OCI-LY7 (cell line): Measurements from ENCODE around the gene MTHFD1L. TPM values are rescaled to one million over a fixed set of nuclear protein-coding genes. Genes with fewer than 3 reads are reported as not detected.

ENCODE experiments used
- BruUV-seq: library from RNA; stranded (reverse); fragments of 400-500 nt; replicated peaks from 2 replicates; lab custom pipeline; 2021; lab: Mats Ljungman, UMichigan
- CTCF ChIA-PET: fragments of 300-600 bp; sonication (Branson Sonifier 250); formaldehyde crosslinking; loops from one replicate; lab custom pipeline; 2022; ENCODE audit warnings: antibody characterized with exemption; ENCODE audit not compliant: unreplicated experiment; lab: Charles Lee
- POLR2A ChIA-PET: fragments of 300-600 bp; sonication (Branson Sonifier 250); formaldehyde crosslinking; loops from one replicate; lab custom pipeline; 2022; ENCODE audit warnings: antibody characterized with exemption; lab: Charles Lee
- DNase-seq: peaks from one replicate; pipeline ENCODE4 v3.0.0-alpha.2; 2015; ENCODE audit warnings: low spot score
- H2AFZ ChIP-seq: fragments of 200-600 bp; sonication (generic), shearing (Covaris generic); 2 replicates; pipeline ENCODE4 v1.6.1; 2014; ENCODE audit warnings: mild to moderate bottlenecking, antibody characterized with exemption, low read length, moderate library complexity
- H3K27ac ChIP-seq: fragments of 200-600 bp; sonication (generic); 2 replicates; pipeline ENCODE4 v1.5.1; 2014; ENCODE audit warnings: mixed run types, low read depth, mild to moderate bottlenecking, moderate library complexity, low read length, inconsistent platforms; ENCODE audit not compliant: poor library complexity, severe bottlenecking
- H3K36me3 ChIP-seq: fragments of 200-600 bp; sonication (generic); 2 replicates; pipeline ENCODE4 v1.6.1; 2014; ENCODE audit warnings: mild to moderate bottlenecking, antibody characterized with exemption, low read length, moderate library complexity, mixed read lengths; ENCODE audit not compliant: insufficient read depth
- H3K4me1 ChIP-seq: fragments of 200-600 bp; sonication (generic); 2 replicates; pipeline ENCODE4 v1.5.1; 2014; ENCODE audit warnings: mild to moderate bottlenecking, low read length; ENCODE audit not compliant: insufficient read depth, poor library complexity, severe bottlenecking
- H3K4me2 ChIP-seq: fragments of 200-600 bp; sonication (generic); 2 replicates; pipeline ENCODE4 v1.6.1; 2014; ENCODE audit warnings: mild to moderate bottlenecking, low read length
- H3K4me3 ChIP-seq: fragments of 200-600 bp; sonication (generic); 2 replicates; pipeline ENCODE4 v1.5.1; 2014; ENCODE audit warnings: mild to moderate bottlenecking, low read depth, low read length; ENCODE audit not compliant: poor library complexity, severe bottlenecking
- H3K79me2 ChIP-seq: fragments of 200-600 bp; sonication (generic); 2 replicates; pipeline ENCODE4 v1.6.1; 2016; ENCODE audit warnings: low read depth, mild to moderate bottlenecking, low read length, moderate library complexity, mixed read lengths; ENCODE audit not compliant: insufficient read depth
- H3K9me2 ChIP-seq: fragments of 200-600 bp; sonication (generic); 2 replicates; pipeline ENCODE4 v1.6.1; 2016; ENCODE audit warnings: mild to moderate bottlenecking, low read length, mixed read lengths; ENCODE audit not compliant: insufficient read depth
- H3K9me3 ChIP-seq: fragments of 200-600 bp; sonication (generic); 2 replicates; pipeline ENCODE4 v1.6.1; 2014; ENCODE audit warnings: mild to moderate bottlenecking, mixed run types, low read length, mixed read lengths
- H4K20me1 ChIP-seq: fragments of 200-600 bp; sonication (generic); 2 replicates; pipeline ENCODE4 v1.6.1; 2014; ENCODE audit warnings: mild to moderate bottlenecking, antibody characterized with exemption, low read length, moderate library complexity, mixed read lengths; ENCODE audit not compliant: insufficient read depth
- EZH2phosphoT487 ChIP-seq: fragments of 200-600 bp; sonication (generic); IDR thresholded peaks from 2 replicates; pipeline ENCODE4 v1.6.1; 2018; ENCODE audit warnings: low read depth, borderline replicate concordance, mild to moderate bottlenecking, mixed run types, antibody characterized with exemption, low read length, moderate library complexity, mixed read lengths
- intact Hi-C: fragments of 100-400 bp; cut with micrococcal nuclease; formaldehyde crosslinking; loops from one replicate; pipeline ENCODE4 v1.10.0; 2022; ENCODE audit not compliant: unreplicated experiment
- total RNA-seq, 2 experiments: library from RNA; depleted of rRNA in 1 of 2; stranded (reverse); fragments of >200 nt in 1 of 2; shearing (Covaris generic) in 1 of 2; gene quantifications; 2 replicates each; pipeline ENCODE4 v1.2.3, GENCODE V29; 2014 to 2022
- TF ChIP-seq, protein P1 (sequence below): fragments of 200-600 bp; sonication (generic); conservative IDR thresholded peaks from 2 replicates; pipeline ENCODE4 v1.5.1; 2014; ENCODE audit warnings: mild to moderate bottlenecking, antibody characterized with exemption, low read length, moderate library complexity, mixed read lengths

The MTHFD1L gene
- total RNA-seq, 2 experiments from 2014 or later = 68.4 to 144 TPM

DNA sequence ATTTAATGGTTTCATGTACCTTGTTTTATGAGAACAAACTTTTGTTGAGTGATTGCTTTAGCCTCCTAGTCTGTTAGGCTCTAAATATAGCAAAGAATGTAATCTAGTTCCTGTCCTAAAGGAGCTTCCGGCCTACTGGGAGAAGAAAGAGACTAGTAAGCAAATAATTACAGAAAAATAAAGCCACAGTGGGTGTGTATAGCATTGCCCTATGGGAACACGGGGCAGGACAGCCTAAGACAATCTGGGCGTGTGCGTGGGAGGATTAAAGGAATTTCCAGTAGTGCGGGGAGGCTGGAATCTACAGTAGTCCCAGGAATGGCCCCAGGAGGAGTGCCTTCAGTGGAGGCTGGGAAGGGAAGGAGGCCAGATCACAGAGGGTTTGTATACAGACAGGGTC, 276.2 kb downstream of the MTHFD1L start:
- no peak overlapping the region for H3K4me2 ChIP-seq
- intact Hi-C loops = no loop called here
- ChIA-PET POLR2A (no interaction called here), CTCF (no interaction called here)
- H2AFZ ChIP-seq = no peak overlapping the region
- H3K4me1 ChIP-seq = no peaks in the 10 kb centered on the region
- H3K79me2 ChIP-seq = no peaks in the 10 kb centered on the region
- no peaks in the 10 kb centered on the region for H3K9me3 ChIP-seq
- BruUV-seq = no TSS peak
- no peaks in the 10 kb centered on the region for H3K9me2 ChIP-seq
- no peaks in the 10 kb centered on the region for H3K36me3 ChIP-seq
- H3K27ac ChIP-seq = no peak overlapping the region
- no peak for DNase-seq
- H4K20me1 ChIP-seq = no peaks in the 10 kb centered on the region
- no peak overlapping the region for H3K4me3 ChIP-seq
- TF ChIP-seq, protein P1, sequence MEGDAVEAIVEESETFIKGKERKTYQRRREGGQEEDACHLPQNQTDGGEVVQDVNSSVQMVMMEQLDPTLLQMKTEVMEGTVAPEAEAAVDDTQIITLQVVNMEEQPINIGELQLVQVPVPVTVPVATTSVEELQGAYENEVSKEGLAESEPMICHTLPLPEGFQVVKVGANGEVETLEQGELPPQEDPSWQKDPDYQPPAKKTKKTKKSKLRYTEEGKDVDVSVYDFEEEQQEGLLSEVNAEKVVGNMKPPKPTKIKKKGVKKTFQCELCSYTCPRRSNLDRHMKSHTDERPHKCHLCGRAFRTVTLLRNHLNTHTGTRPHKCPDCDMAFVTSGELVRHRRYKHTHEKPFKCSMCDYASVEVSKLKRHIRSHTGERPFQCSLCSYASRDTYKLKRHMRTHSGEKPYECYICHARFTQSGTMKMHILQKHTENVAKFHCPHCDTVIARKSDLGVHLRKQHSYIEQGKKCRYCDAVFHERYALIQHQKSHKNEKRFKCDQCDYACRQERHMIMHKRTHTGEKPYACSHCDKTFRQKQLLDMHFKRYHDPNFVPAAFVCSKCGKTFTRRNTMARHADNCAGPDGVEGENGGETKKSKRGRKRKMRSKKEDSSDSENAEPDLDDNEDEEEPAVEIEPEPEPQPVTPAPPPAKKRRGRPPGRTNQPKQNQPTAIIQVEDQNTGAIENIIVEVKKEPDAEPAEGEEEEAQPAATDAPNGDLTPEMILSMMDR = no peak
- TF ChIP-seq EZH2phosphoT487 = no peak

DNA sequence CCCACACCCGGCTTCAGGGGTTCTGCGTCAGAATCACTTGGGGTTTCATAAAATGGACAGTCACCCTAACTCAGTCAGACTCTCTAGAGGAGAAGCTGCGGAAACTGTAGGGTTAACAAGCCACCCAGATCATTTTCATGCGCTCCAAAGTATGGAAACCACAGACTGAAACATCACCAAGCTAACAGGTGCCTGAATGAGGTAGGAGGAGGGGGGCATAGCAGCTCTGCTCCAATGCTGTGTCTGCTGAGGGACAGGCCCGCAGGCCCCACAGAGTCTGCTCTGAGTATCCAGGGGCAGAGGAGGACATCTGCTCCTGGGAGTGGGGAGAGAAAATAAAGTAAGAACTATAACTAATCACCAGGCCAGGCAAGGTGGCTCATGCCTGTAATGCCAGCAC, 277.2 kb downstream of the MTHFD1L start:
- Histone ChIP-seq H3K9me2 (no peaks in the 10 kb centered on the region), H2AFZ (no peak overlapping the region), H3K4me2 (no peak overlapping the region), H3K27ac (no peak overlapping the region), H3K4me3 (no peak overlapping the region), H3K79me2 (no peaks in the 10 kb centered on the region), H3K36me3 (no peaks in the 10 kb centered on the region), H3K4me1 (no peaks in the 10 kb centered on the region), H4K20me1 (no peaks in the 10 kb centered on the region), H3K9me3 (no peaks in the 10 kb centered on the region)
- no peak for TF ChIP-seq EZH2phosphoT487
- TF ChIP-seq, protein P1 = no peak
- DNase-seq = no peak
- ChIA-PET CTCF (no interaction called here), POLR2A (no interaction called here)
- no TSS peak for BruUV-seq
- intact Hi-C loops = no loop called here

DNA sequence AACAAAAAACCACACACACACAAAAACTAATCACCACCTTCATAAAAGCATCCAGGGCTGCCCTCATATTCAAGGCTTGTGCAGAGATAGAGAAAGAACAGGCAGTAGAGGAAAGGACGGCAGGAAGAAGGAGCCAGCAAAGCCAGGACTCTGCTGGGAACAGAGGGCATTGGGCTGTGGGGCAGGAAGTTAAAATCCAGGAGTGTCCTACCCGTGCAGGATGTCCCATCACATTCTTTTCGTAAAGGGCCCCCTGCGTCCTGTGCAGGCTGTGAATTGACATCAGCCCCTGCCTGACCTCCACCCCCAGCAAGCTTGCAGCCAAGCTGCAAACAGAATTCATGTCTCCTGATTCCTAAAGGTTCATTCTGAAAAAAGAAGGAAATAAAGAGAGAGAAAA, 277.8 kb downstream of the MTHFD1L start:
- no peaks in the 10 kb centered on the region for H3K9me3 ChIP-seq
- no peak for DNase-seq
- no peak overlapping the region for H3K4me2 ChIP-seq
- ChIA-PET POLR2A (interaction anchor here (0.7 kb wide), 1 partner anchor 174 kb away, joined by 3 read pairs; no protein-coding TSS in a partner anchor), CTCF (no interaction called here)
- no peaks in the 10 kb centered on the region for H3K36me3 ChIP-seq
- TF ChIP-seq EZH2phosphoT487 = no peak
- TF ChIP-seq, protein P1 = no peak
- no peak overlapping the region for H3K27ac ChIP-seq
- H2AFZ ChIP-seq = no peak overlapping the region
- intact Hi-C loops = no loop called here
- BruUV-seq = no TSS peak
- H4K20me1 ChIP-seq = no peaks in the 10 kb centered on the region
- no peaks in the 10 kb centered on the region for H3K79me2 ChIP-seq
- no peak overlapping the region for H3K4me3 ChIP-seq
- H3K4me1 ChIP-seq = no peaks in the 10 kb centered on the region
- H3K9me2 ChIP-seq = no peaks in the 10 kb centered on the region
